Ovary (tissue), 9 donors: ENCODE measurements around the gene ANO1. TPM values are rescaled to one million over a fixed set of nuclear protein-coding genes. Genes with fewer than 3 reads are reported as not detected.

Experiments used
- DNase-seq, 5 donors: peaks; one replicate each; pipeline ENCODE4 v3.0.0-alpha.2; 2019 to 2020
- H3K27ac ChIP-seq, 2 donors: fragments of 200-600 bp; one replicate each; pipeline versions ENCODE4 v1.5.1 to v1.8.0; 2019 to 2022
- H3K27me3 ChIP-seq: fragments of 200-600 bp; one replicate; pipeline ENCODE4 v1.8.0; 2022
- H3K36me3 ChIP-seq: fragments of 200-600 bp; sonication (generic); one replicate; pipeline ENCODE4 v1.5.1; 2019
- H3K4me1 ChIP-seq: one replicate; pipeline ENCODE4 v1.8.1; 2013; ENCODE audit warnings: mild to moderate bottlenecking, moderate library complexity; ENCODE audit not compliant: insufficient read depth
- H3K4me3 ChIP-seq: fragments of 200-600 bp; sonication (generic); one replicate; pipeline ENCODE4 v1.5.1; 2017
- H3K9me3 ChIP-seq, 2 donors: fragments of 200-600 bp in 1 of 2; sonication (generic) in 1 of 2; one replicate each; pipeline versions ENCODE4 v1.5.1 to v1.8.1; 2013 to 2019; ENCODE audit warnings: mild to moderate bottlenecking in 1 of 2, moderate library complexity in 1 of 2
- CTCF ChIP-seq, 3 donors: fragments of 450-650 bp in 2 of 3; fragments of 200-600 bp in 1 of 3; IDR thresholded peaks; one replicate each; pipeline versions ENCODE4 v1.5.1 to v1.8.0; 2016 to 2022; ENCODE audit warnings: antibody characterized with exemption in 3 of 3, mild to moderate bottlenecking in 1 of 3
- EP300 ChIP-seq: sonication (generic); formaldehyde crosslinking; IDR thresholded peaks from one replicate; pipeline ENCODE4 v1.6.1; 2017; ENCODE audit warnings: antibody characterized with exemption
- POLR2A ChIP-seq: fragments of 450-650 bp; IDR thresholded peaks from one replicate; pipeline ENCODE4 v1.6.1; 2017; ENCODE audit warnings: antibody characterized with exemption, mild to moderate bottlenecking, moderate library complexity
- WGBS, 3 donors: extraction: QIAGEN DNeasy Blood & Tissue Kit in 1 of 3; methylation state at CpG; one replicate each; pipeline versions ENCODE4 v1.1.5 to v1.1.7; 2013 to 2017; 5-methylcytosine and 5-hydroxymethylcytosine counted together
- intact Hi-C, 4 donors: fragments of 100-400 bp; cut with DNase I; formaldehyde crosslinking; loops; one replicate each; pipeline versions ENCODE4 v1.11.0 to v1.15.1; 2022 to 2023
- polyA plus RNA-seq, 2 donors: library from polyadenylated mRNA; stranded (reverse); fragments of 200-250 nt in 1 of 2; fragments of 350-450 nt in 1 of 2; fragmentation: Illumina TruSeq in 1 of 2; extraction: RNeasy Lipid Tissue Mini Kit (QIAGEN cat#74804) in 1 of 2; gene quantifications; one replicate each; pipeline ENCODE4 v1.2.3, GENCODE V29; 2013 to 2014
- total RNA-seq, 7 donors: library from RNA; depleted of rRNA in 2 of 7; stranded (reverse); fragments of >200 nt in 2 of 7; fragmentation: NEBNext Ultra II Directional in 3 of 7; extraction: Animal tissue kit (Norgen Biotek cat#: 25700) in 3 of 7; gene quantifications; one replicate each; pipeline versions ENCODE4 v1.1.0 to v1.2.4, GENCODE V29; 2016 to 2023
- donor health status: DM: no; HTN: no; CAD: no; lungs with moderate emphysema.
- donor health status: DM: no; HTN: no; CAD: no.
- donor health status: Bipolar disorder and iron deficiency.
- donor health status: DM: yes; HTN: yes; CAD: no.
- donor health status: DM: no; HTN: no; CAD: no.
- donor health status: DM: yes; HTN: yes; CAD: no.

The ANO1 gene
- total and polyA plus RNA-seq, 9 donors, result 1.7 to 59.1 (median 8.6) TPM

- WGBS, 3 donors, result 82 to 90% (median 90%) methylated on average over 18 of the region's 18 CpGs
- Histone ChIP-seq H3K4me3 (no peak overlapping the region), H3K27ac (no peak overlapping the region), H3K4me1 (no peaks in the 10 kb centered on the region), H3K36me3 (no peaks in the 10 kb centered on the region), H3K9me3 (no peaks in the 10 kb centered on the region), H3K27me3 (no peaks in the 10 kb centered on the region)
- intact Hi-C loops, result no loop called here
- TF ChIP-seq EP300 (no peak), CTCF (IDR thresholded peaks at IDR 0.05) (no peak), POLR2A (no peak)
- no peak for DNase-seq
Measured at GRCh38 chr11:70182266-70182665, 104.1 kb downstream of the ANO1 start.

DNA sequence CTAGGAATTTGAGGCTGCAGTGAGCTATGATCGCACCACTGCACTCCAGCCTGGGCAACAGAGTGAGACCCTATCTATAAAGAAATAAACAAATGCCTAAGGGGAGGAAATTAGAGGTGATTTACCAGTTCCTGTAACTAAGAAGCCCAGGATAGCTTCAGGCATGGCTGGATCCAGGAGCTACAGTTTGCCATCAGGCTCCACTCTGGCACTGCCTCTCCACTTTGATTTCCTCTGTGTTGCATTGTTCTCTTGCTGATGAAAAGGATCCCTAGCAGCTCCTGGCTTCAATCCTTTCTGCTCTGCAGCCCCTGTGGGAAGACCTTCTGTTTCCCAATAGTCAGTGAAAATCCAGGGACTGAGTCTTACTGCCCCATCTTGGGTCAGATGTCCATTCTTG is 104.9 kb downstream of the ANO1 start:
- intact Hi-C loops, result no loop called here
- H3K27ac ChIP-seq, result no peak overlapping the region
- no peak overlapping the region for H3K4me3 ChIP-seq
- H3K27me3 ChIP-seq, result no peaks in the 10 kb centered on the region
- H3K4me1 ChIP-seq, result no peaks in the 10 kb centered on the region
- no peaks in the 10 kb centered on the region for H3K36me3 ChIP-seq
- TF ChIP-seq CTCF (IDR thresholded peaks at IDR 0.05) (no peak), POLR2A (no peak), EP300 (no peak)
- no peak for DNase-seq
- no peaks in the 10 kb centered on the region for H3K9me3 ChIP-seq
- 97 to 100% (median 100%) methylated on average over 1 of the region's 1 CpG for WGBS, 3 donors

DNA sequence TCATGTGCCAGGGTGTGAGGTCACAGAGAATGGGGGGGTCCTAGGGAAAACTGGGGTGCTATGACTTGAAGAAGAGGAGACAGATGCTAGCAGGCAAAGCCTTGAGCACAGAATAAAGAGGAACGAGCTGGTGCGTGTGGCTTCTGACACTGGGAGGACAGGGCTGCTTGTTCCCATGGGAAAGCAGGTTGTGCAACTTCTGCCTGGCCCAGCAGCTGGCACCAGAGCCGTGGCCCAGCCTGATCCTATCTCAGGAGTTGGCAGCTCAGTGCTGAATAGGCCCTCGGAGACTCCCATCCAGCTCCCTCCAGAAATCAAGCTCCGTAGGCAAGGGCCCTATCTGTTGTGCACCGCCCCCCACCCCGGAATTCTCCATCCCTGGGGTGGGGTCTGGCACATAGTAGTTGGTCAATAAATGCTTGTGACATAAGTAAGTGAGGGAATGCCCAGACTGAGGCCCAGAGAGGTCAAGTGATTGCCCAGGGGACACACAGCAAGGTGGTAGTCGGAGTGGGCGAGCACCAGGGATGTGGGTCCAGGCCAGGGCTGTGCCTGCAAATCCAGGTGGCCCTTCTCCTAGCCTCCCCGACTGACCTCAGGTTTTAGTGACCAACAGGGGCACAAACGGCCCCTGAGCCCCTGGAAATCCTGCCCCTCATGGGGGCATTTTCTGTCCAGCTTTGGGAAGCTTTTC is 105.5 kb downstream of the ANO1 start:
- TF ChIP-seq EP300, result no peak
- TF ChIP-seq POLR2A, result no peak
- TF ChIP-seq CTCF (IDR thresholded peaks at IDR 0.05), result no peak
- no peak overlapping the region for H3K4me3 ChIP-seq
- 75 to 83% (median 76%) methylated on average over 11 of the region's 11 CpGs for WGBS, 3 donors
- no peaks in the 10 kb centered on the region for H3K27me3 ChIP-seq
- no peaks in the 10 kb centered on the region for H3K36me3 ChIP-seq
- H3K27ac ChIP-seq, result no peak overlapping the region
- intact Hi-C loops, result no loop called here
- H3K9me3 ChIP-seq, result no peaks in the 10 kb centered on the region
- no peaks in the 10 kb centered on the region for H3K4me1 ChIP-seq
- DNase-seq, result no peak

DNA sequence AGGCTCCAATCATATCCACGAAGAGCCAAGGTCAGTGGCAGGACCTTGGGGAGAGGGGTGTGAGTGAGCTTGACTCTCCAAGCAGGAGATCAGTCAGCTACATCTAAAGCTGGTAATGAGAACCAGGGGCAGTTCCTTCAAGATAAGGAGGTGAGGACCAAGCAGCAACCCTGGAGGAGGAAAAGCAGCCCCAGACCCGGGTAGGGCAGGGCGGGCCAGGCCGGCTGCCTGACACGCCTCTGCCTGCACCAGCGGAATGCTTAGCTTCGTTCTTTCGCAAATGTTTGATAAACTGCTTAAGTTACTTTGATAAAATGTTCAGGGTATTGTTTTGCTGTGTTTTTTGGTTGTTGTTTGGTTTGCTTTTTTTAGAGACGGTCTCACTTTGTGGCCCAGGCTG is 106.3 kb downstream of the ANO1 start:
- intact Hi-C loops, result no loop called here
- no peaks in the 10 kb centered on the region for H3K27me3 ChIP-seq
- TF ChIP-seq CTCF (IDR thresholded peaks at IDR 0.05), result no peak
- TF ChIP-seq EP300, result no peak
- no peak for TF ChIP-seq POLR2A
- no peak for DNase-seq
- no peaks in the 10 kb centered on the region for H3K9me3 ChIP-seq
- no peak overlapping the region for H3K4me3 ChIP-seq
- no peaks in the 10 kb centered on the region for H3K4me1 ChIP-seq
- WGBS, 3 donors, result 50 to 64% (median 62%) methylated on average over 9 of the region's 9 CpGs
- no peaks in the 10 kb centered on the region for H3K36me3 ChIP-seq
- H3K27ac ChIP-seq, result no peak overlapping the region
